Measurements from ENCODE around the gene WRNIP1.

Gene WRNIP1

GRCh38 chr6:2780102-2780737, 15.0 kb downstream of the WRNIP1 start:
- H3K27ac ChIP-seq: no peak overlapping the region
- TF ChIP-seq CTCF (conservative IDR thresholded peaks at IDR 0.05): no peak
- TF ChIP-seq ZFX (IDR thresholded peaks at IDR 0.05): no peak

GRCh38 chr6:2781685-2782355, 16.6 kb downstream of the WRNIP1 start:
- no peak overlapping the region for H3K27ac ChIP-seq
- TF ChIP-seq ZFX (IDR thresholded peaks at IDR 0.05) (no peak), CTCF (conservative IDR thresholded peaks at IDR 0.05) (no peak)

- TF ChIP-seq ZFX (IDR thresholded peaks at IDR 0.05) (no peak), CTCF (conservative IDR thresholded peaks at IDR 0.05) (no peak)
- H3K27ac ChIP-seq: no peak overlapping the region
Observed at GRCh38 chr6:2782356-2782708, 17.1 kb downstream of the WRNIP1 start.

GRCh38 chr6:2782825-2783187, 17.6 kb downstream of the WRNIP1 start:
- TF ChIP-seq ZFX (IDR thresholded peaks at IDR 0.05) (no peak), CTCF (conservative IDR thresholded peaks at IDR 0.05) (no peak)
- H3K27ac ChIP-seq: no peak overlapping the region

- no peak overlapping the region for H3K27ac ChIP-seq
- TF ChIP-seq CTCF (conservative IDR thresholded peaks at IDR 0.05): no peak
- no peak for TF ChIP-seq ZFX (IDR thresholded peaks at IDR 0.05)
Observed at GRCh38 chr6:2783188-2783963, 18.2 kb downstream of the WRNIP1 start.

GRCh38 chr6:2784061-2784460, 18.9 kb downstream of the WRNIP1 start:
- H3K27ac ChIP-seq: no peak overlapping the region
- no peak for TF ChIP-seq CTCF (conservative IDR thresholded peaks at IDR 0.05)
- TF ChIP-seq ZFX (IDR thresholded peaks at IDR 0.05): no peak

GRCh38 chr6:2784930-2785329, 19.7 kb downstream of the WRNIP1 start:
- TF ChIP-seq ZFX (IDR thresholded peaks at IDR 0.05) (no peak), CTCF (conservative IDR thresholded peaks at IDR 0.05) (no peak)
- no peak overlapping the region for H3K27ac ChIP-seq

Measured in C4-2B (cell line).